ENCODE measurements around the gene SMR3B.

- TF ChIP-seq, protein P1, sequence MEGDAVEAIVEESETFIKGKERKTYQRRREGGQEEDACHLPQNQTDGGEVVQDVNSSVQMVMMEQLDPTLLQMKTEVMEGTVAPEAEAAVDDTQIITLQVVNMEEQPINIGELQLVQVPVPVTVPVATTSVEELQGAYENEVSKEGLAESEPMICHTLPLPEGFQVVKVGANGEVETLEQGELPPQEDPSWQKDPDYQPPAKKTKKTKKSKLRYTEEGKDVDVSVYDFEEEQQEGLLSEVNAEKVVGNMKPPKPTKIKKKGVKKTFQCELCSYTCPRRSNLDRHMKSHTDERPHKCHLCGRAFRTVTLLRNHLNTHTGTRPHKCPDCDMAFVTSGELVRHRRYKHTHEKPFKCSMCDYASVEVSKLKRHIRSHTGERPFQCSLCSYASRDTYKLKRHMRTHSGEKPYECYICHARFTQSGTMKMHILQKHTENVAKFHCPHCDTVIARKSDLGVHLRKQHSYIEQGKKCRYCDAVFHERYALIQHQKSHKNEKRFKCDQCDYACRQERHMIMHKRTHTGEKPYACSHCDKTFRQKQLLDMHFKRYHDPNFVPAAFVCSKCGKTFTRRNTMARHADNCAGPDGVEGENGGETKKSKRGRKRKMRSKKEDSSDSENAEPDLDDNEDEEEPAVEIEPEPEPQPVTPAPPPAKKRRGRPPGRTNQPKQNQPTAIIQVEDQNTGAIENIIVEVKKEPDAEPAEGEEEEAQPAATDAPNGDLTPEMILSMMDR (IDR thresholded peaks at IDR 0.05) = no peak
- no peak for TF ChIP-seq POLR2AphosphoS5 (IDR thresholded peaks at IDR 0.05; ENCODE audit: low read depth, low read length)
These were observed 54.3 kb downstream of the SMR3B start for GRCh38 chr4:70437197-70437596.

Data from Panc1 (cell line).